ENCODE measurements around the gene GPC5. TPM values are rescaled to one million over a fixed set of nuclear protein-coding genes. Genes with fewer than 3 reads are reported as not detected.

GPC5 gene
- polyA plus RNA-seq, 4 donors: 0.18 to 0.86 TPM; not detected in 2

DNA sequence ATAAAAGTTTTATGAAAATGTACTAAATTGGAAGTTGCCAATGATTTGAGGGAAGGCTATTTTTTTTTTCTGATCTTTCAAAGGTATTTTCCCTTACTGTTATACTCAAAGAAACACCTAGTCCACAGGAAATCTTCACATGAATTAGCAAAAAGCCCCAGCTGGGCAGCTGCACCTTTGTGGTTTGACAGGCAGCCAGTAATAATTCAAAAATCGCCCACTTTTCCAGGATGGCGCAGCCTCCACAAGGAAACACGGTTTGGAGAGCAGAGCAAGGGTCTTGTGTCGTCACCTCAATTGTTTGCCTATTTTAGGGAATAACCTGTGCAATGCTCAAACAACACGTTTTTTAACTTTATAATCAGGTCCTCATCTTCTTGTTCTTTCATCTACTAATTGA is 1503.3 kb downstream of the GPC5 start:
- H3K4me3 ChIP-seq (ENCODE audit: low read depth in 1 of 3, low read length in 3 of 3): no peak overlapping the region
- no peak overlapping the region for H3K27ac ChIP-seq (ENCODE audit: low read depth in 1 of 3, low read length in 2 of 3)
- H3K36me3 ChIP-seq (ENCODE audit: control insufficient read depth in 3 of 3, insufficient read depth in 2 of 3, low read depth in 1 of 3, low read length in 3 of 3): no peaks in the 10 kb centered on the region
- H3K27me3 ChIP-seq (ENCODE audit: control insufficient read depth in 3 of 3, insufficient read depth in 3 of 3, low read length in 3 of 3): no peaks in the 10 kb centered on the region
- DNase-seq: no peak
- 65 to 72% (median 71%) methylated on average over 5 of the region's 5 CpGs for WGBS, 3 donors
- H3K4me1 ChIP-seq (ENCODE audit: control insufficient read depth in 3 of 3, insufficient read depth in 2 of 3, low read depth in 1 of 3, low read length in 2 of 3): no peaks in the 10 kb centered on the region
- H3K9me3 ChIP-seq (ENCODE audit: control insufficient read depth in 2 of 2, insufficient read depth in 1 of 2, low read depth in 1 of 2, low read length in 1 of 2): peaks cover 0 to 6% of the 10 kb centered on the region in 2 donors
- no peak for FAIRE-seq

GRCh38 chr13:92912629-92913028 is 1514.2 kb downstream of the GPC5 start:
- no peak for DNase-seq
- Histone ChIP-seq H3K4me3 (ENCODE audit: low read depth in 1 of 3, low read length in 3 of 3) (no peak overlapping the region), H3K27ac (ENCODE audit: low read depth in 1 of 3, low read length in 2 of 3) (no peak overlapping the region), H3K9me3 (ENCODE audit: control insufficient read depth in 2 of 2, insufficient read depth in 1 of 2, low read depth in 1 of 2, low read length in 1 of 2) (no peaks in the 10 kb centered on the region), H3K4me1 (ENCODE audit: control insufficient read depth in 3 of 3, insufficient read depth in 2 of 3, low read depth in 1 of 3, low read length in 2 of 3) (no peaks in the 10 kb centered on the region), H3K36me3 (ENCODE audit: control insufficient read depth in 3 of 3, insufficient read depth in 2 of 3, low read depth in 1 of 3, low read length in 3 of 3) (no peaks in the 10 kb centered on the region), H3K27me3 (ENCODE audit: control insufficient read depth in 3 of 3, insufficient read depth in 3 of 3, low read length in 3 of 3) (no peaks in the 10 kb centered on the region)
- no peak for FAIRE-seq
- 89 to 96% (median 91%) methylated on average over 1 of the region's 1 CpG for WGBS, 3 donors

- DNase-seq: no peak
- no peaks in the 10 kb centered on the region for H3K27me3 ChIP-seq (ENCODE audit: control insufficient read depth in 3 of 3, insufficient read depth in 3 of 3, low read length in 3 of 3)
- H3K27ac ChIP-seq (ENCODE audit: low read depth in 1 of 3, low read length in 2 of 3): no peak overlapping the region
- H3K4me1 ChIP-seq (ENCODE audit: control insufficient read depth in 3 of 3, insufficient read depth in 2 of 3, low read depth in 1 of 3, low read length in 2 of 3): no peaks in the 10 kb centered on the region
- H3K4me3 ChIP-seq (ENCODE audit: low read depth in 1 of 3, low read length in 3 of 3): no peak overlapping the region
- no peak for FAIRE-seq
- no peaks in the 10 kb centered on the region for H3K9me3 ChIP-seq (ENCODE audit: control insufficient read depth in 2 of 2, insufficient read depth in 1 of 2, low read depth in 1 of 2, low read length in 1 of 2)
- H3K36me3 ChIP-seq (ENCODE audit: control insufficient read depth in 3 of 3, insufficient read depth in 2 of 3, low read depth in 1 of 3, low read length in 3 of 3): no peaks in the 10 kb centered on the region
- 75 to 76% (median 75%) methylated on average over 1 of the region's 1 CpG for WGBS, 3 donors
Measured at GRCh38 chr13:92913840-92914239, 1515.4 kb downstream of the GPC5 start.

Other genes with a start within 250 kb of the GPC5 start
- 1 to 10 TPM in 3 of 4 donors, under 1 TPM in 1; 0.67 to 8.2 (median 1.8) TPM for gene MIR17HG, start 50.9 kb upstream of the GPC5 start, polyA plus RNA-seq

Measured in small intestine (tissue), 7 donors.